Calu3 (cell line): ENCODE results near the gene PRKCA. TPM values are rescaled to one million over a fixed set of nuclear protein-coding genes. Genes with fewer than 3 reads are reported as not detected.

Experiments
- BruUV-seq: library from RNA; stranded (reverse); fragments of 400-500 nt; replicated peaks from 2 replicates; lab custom pipeline; 2021; lab: Mats Ljungman, UMichigan
- CTCF ChIA-PET: fragments of 300-600 bp; sonication (Branson Sonifier 250); formaldehyde crosslinking; loops from one replicate; lab custom pipeline; 2022; ENCODE audit warnings: antibody characterized with exemption; lab: Charles Lee
- DNase-seq: peaks from one replicate; pipeline ENCODE4 v3.0.0; 2022
- H3K27ac Mint-ChIP-seq: one replicate; pipeline ENCODE4 v1.8.0; 2022; ENCODE audit warnings: mixed read lengths; ENCODE audit not compliant: unreplicated experiment
- H3K27me3 Mint-ChIP-seq: one replicate; pipeline ENCODE4 v1.8.0; 2022; ENCODE audit warnings: mixed read lengths; ENCODE audit not compliant: unreplicated experiment
- H3K36me3 Mint-ChIP-seq: one replicate; pipeline ENCODE4 v1.8.0; 2022; ENCODE audit warnings: mild to moderate bottlenecking, moderate library complexity, mixed read lengths; ENCODE audit not compliant: insufficient read depth, unreplicated experiment
- H3K4me1 Mint-ChIP-seq: one replicate; pipeline ENCODE4 v1.8.0; 2022; ENCODE audit warnings: mild to moderate bottlenecking, low read depth, mixed read lengths; ENCODE audit not compliant: unreplicated experiment
- H3K4me3 Mint-ChIP-seq: one replicate; pipeline ENCODE4 v1.8.0; 2022; ENCODE audit warnings: mild to moderate bottlenecking, low read depth, moderate library complexity, mixed read lengths; ENCODE audit not compliant: unreplicated experiment
- H3K9me3 Mint-ChIP-seq: one replicate; pipeline ENCODE4 v1.8.0; 2022; ENCODE audit warnings: low read depth, mixed read lengths; ENCODE audit not compliant: unreplicated experiment
- CTCF ChIP-seq: fragments of 200-600 bp; IDR thresholded peaks from one replicate; pipeline ENCODE4 v1.8.0; 2022; ENCODE audit warnings: antibody characterized with exemption; ENCODE audit not compliant: unreplicated experiment
- intact Hi-C: fragments of 100-400 bp; cut with micrococcal nuclease; formaldehyde crosslinking; loops from one replicate; pipeline ENCODE4 v1.10.0; 2022; ENCODE audit not compliant: unreplicated experiment
- total RNA-seq: library from RNA; stranded (reverse); gene quantifications from 2 replicates; pipeline ENCODE4 v1.2.3, GENCODE V29; 2022

The PRKCA gene
- total RNA-seq, 1 experiment from 2014 or later = 126 TPM

DNA sequence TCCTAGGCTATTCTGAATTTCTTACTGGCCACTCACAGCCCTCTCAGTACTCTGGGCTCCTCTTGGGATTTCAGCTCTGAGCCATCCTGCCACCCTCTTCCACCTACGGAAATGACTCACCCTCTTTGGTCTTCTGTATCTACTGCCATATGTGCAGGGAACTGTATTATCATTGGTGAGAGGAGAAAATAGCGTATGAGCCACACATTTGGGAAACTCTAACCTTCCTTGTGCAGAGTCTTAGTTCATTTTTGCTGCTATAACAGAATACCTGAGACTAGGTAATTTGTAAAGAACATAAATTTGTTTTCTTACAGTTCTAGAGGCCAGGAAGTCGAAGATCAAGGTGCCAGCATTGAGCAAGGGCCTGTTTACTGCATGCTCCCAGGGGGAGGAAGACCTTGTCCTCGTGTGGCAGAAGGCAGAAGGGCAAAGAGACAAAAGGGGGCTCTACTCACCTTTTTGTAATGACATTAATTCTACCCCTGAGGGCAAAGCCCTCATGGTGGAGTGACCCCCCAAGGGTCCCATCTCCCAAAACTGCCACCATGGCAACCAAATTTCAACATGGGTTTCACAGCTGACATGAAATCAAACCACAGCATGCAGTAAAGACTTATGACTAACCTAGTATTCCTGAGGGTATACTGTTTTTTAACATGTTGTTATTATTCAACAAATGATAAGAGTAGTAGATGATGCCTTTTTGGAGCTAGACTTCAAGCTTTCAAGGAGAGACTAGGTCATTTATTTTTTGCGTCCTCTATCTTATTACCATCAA is 191.8 kb downstream of the PRKCA start:
- no peak overlapping the region for H3K27ac Mint-ChIP-seq
- H3K4me1 Mint-ChIP-seq = peaks cover 46% of the 10 kb centered on the region
- CTCF ChIA-PET = no interaction called here
- intact Hi-C loops = no loop called here
- DNase-seq = no peak
- no TSS peak for BruUV-seq
- H3K36me3 Mint-ChIP-seq = peaks cover 12% of the 10 kb centered on the region
- TF ChIP-seq CTCF = no peak
- no peaks in the 10 kb centered on the region for H3K27me3 Mint-ChIP-seq
- no peaks in the 10 kb centered on the region for H3K9me3 Mint-ChIP-seq
- no peak overlapping the region for H3K4me3 Mint-ChIP-seq

DNA sequence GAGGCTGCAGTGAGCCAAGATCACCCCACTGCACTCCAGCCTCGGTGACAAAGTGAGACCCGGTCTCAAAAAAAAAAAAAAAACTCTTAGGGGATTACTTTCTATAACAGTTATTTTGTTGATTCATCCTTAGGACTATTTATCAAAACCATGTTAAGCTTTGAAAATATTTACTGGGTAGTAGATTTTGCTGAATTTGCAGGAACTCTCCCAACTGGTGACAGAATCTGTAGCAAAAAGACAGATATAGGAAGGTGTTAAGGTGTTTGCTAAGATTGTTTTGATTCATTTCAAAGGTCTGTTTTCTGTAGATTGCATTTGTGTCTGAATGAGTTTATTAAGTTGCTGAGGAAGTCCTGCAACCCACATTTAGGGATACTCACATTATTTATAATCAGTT is 192.6 kb downstream of the PRKCA start:
- H3K27ac Mint-ChIP-seq = peak overlapping the region; percentile 27
- H3K4me3 Mint-ChIP-seq = no peak overlapping the region
- CTCF ChIA-PET = no interaction called here
- no peak for TF ChIP-seq CTCF
- intact Hi-C loops = no loop called here
- no peaks in the 10 kb centered on the region for H3K9me3 Mint-ChIP-seq
- H3K27me3 Mint-ChIP-seq = no peaks in the 10 kb centered on the region
- peaks cover 12% of the 10 kb centered on the region for H3K36me3 Mint-ChIP-seq
- DNase-seq = no peak
- H3K4me1 Mint-ChIP-seq = peaks cover 38% of the 10 kb centered on the region
- no TSS peak for BruUV-seq

DNA sequence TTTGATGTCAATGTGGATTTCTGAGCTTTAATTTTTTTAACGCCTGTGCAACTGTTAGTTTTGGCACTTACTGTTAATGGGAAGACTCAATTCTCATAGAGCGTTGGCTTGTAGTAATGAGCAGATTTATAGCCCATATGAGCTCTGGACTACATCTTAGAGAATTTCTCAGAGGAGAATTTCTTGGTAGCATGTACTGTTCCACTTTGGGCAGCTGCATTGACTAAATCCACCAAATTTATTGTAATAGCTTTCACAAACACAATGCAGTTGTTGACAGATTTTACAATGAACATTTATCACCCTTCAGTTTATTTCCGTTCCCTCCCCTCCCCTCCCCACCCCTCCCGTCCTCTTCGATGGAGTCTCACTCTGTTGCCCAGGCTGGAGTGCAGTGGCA is 193.9 kb downstream of the PRKCA start:
- no peak overlapping the region for H3K27ac Mint-ChIP-seq
- intact Hi-C loops = no loop called here
- no peaks in the 10 kb centered on the region for H3K27me3 Mint-ChIP-seq
- no peak for DNase-seq
- H3K4me1 Mint-ChIP-seq = peaks cover 38% of the 10 kb centered on the region
- TF ChIP-seq CTCF = no peak
- CTCF ChIA-PET = interaction anchor here (0.8 kb wide), 1 partner anchor 21 kb away, joined by 3 read pairs; no protein-coding TSS in a partner anchor
- BruUV-seq = no TSS peak
- no peak overlapping the region for H3K4me3 Mint-ChIP-seq
- peaks cover 12% of the 10 kb centered on the region for H3K36me3 Mint-ChIP-seq
- no peaks in the 10 kb centered on the region for H3K9me3 Mint-ChIP-seq

DNA sequence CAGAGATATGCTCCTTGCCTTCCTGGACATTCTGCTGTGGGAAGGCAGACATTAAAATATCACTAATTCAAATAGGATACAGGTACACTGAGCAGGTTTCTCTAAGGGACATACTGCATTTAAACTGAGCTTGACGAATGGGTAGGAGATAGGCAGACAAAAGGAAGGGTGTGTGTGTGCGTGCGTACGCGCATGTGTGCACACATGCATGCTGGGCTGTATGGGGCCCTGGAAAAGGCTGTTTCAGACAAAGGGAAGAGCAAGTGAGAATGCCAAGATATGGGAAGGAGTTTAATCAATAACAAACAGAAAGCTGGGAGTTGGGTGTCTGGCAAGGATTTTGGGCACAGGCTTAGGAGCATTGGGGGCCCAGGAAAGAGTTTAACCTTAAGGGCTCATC is 196.2 kb downstream of the PRKCA start:
- intact Hi-C loops = no loop called here
- Mint-ChIP-seq H3K27ac (no peak overlapping the region), H3K4me3 (no peak overlapping the region), H3K27me3 (no peaks in the 10 kb centered on the region), H3K36me3 (peaks cover 18% of the 10 kb centered on the region), H3K4me1 (peaks cover 30% of the 10 kb centered on the region), H3K9me3 (no peaks in the 10 kb centered on the region)
- CTCF ChIA-PET = no interaction called here
- no TSS peak for BruUV-seq
- TF ChIP-seq CTCF = no peak
- no peak for DNase-seq
